ENCODE data around the gene RPS6KA5.

Gene RPS6KA5

DNA sequence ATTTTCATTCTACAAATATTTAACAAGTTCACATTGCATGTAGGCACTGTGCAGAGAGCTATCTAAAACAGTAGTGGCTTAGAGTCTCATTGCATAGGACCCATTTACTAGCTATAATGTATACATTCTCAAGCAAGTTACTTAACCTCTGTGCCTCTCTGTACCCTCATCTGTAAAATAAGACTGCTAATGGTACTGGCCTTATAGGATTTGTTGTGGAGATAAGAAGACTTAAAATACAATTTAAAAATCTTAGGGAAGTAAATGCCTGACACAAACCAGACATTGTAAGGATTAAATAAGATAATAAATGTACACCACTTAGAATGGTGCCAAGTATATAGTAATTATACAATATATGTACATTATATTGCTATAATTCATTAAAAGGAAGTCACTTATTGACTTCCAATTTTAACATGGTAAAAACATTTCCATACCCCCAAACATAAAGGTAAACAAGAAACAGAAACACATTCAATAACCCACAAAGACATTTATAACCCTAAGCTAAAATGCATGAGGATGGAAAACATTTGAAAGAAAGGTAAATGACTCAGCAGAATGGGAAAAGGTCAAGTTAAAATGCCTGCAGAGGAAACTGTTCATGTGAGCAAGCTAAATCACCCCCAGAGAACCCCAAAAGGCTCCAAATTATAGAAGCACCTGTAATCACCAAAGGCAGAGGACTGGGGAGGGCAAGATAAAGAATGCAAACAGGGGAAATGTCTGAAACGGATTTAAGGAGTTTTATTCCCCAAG lies 30.8 kb downstream of the RPS6KA5 start:
- DNase-seq (ENCODE audit: low read depth in 2 of 2, low spot score in 1 of 2) = no peak

DNA sequence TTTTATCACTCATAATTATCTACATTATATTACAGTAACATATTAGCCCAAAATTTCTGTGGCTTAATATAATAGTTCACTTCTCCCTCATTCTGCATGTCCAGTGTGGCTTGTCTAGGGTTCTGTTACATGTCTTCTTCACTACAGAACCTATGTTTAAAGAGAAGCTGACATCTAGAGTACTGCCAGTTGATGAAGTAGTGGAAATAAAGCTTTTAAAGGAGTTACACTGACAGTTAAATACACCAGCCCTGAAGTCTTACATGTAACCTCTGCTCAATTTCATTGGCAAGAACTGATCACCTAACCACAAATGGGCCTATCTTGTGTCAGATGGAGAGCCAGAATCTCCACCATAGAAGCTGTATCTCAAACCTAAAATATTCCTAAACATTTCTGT lies 32.9 kb downstream of the RPS6KA5 start:
- DNase-seq (ENCODE audit: low read depth in 2 of 2, low spot score in 1 of 2) = no peak

DNA sequence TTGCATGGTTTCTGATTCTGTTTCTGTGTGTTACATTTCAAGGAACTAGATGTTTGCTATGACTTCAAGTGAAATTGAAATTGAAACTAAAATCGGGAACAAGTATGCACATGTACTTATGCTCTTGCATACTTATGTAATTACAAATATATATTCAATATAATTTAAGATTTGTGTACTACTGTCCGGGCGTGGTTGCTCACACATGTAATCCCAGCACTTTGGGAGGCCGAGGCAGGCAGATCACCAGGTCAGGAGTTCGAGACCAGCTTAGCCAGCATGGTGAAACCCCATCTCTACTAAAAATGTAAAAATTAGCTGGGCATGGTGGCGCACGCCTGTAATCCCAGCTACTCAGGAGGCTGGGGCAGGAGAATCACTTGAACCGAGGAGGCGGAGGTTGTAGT lies 37.8 kb downstream of the RPS6KA5 start:
- DNase-seq (ENCODE audit: low read depth in 2 of 2, low spot score in 1 of 2) = peak in 1 of 2 donors; percentile 1

DNA sequence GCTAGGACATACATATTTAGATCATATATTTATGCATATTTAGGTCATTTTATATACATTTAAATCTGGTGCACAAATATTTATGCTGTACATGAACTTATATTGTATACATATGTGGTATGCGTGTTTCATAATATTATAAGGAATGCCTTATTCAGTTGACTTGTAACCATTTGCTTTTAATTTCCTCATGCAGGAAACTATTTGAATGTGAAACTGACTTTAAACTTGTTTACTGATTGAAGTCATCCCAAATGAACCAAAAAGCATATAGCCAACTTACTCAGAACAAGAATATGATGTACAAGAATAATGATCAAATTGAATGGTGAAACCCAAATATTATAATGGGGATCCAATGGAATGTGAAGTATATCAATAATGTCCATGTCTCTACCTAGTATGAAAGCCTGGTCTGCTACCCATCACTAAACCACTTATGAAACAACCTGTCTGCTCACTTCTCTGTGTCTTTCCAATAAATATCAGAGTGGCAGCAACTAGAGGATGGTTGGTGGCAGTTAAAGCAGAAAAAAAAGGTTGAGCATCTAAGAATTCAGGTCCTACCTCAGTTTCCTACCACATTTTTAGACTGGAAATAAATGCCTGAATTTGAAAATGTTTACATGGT lies 38.3 kb downstream of the RPS6KA5 start:
- DNase-seq (ENCODE audit: low read depth in 2 of 2, low spot score in 1 of 2) = no peak

DNA sequence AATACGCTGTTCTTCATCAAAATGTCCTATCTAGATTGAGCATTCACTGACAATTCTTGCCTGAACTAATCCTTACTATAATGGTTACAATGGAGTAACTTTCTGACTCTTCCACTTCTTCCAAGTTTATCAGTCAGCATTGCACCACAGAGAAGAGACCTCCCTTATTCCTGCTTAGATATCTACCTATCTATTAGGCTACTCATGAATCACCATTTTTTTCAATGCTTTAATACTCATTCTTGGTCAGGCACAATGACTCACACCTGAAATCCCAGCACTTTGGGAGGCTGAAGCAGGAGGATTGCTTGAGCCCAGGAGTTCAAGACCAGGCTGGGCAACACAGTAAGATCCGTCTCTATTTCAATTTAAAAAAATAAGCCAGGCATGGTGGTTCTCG lies 39.3 kb downstream of the RPS6KA5 start:
- no peak for DNase-seq (ENCODE audit: low read depth in 2 of 2, low spot score in 1 of 2)

DNA sequence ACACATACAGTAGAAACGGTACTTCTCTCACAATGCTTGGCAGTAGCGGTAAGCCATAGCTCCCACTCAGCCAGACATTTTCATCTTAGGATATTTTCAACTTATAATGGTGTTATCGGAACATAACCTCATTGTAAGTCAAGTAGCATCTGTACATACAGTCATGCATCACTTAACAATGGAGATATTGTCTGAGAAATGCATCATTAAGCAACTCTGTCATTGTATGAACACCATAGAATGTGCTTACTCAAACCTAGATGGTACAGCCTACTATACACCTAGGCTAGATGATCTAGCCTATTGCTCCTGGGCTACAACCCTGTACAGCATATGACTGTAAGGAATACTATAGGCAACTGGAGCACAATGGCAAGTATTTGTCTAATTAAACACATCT lies 40.8 kb downstream of the RPS6KA5 start:
- no peak for DNase-seq (ENCODE audit: low read depth in 2 of 2, low spot score in 1 of 2)

DNA sequence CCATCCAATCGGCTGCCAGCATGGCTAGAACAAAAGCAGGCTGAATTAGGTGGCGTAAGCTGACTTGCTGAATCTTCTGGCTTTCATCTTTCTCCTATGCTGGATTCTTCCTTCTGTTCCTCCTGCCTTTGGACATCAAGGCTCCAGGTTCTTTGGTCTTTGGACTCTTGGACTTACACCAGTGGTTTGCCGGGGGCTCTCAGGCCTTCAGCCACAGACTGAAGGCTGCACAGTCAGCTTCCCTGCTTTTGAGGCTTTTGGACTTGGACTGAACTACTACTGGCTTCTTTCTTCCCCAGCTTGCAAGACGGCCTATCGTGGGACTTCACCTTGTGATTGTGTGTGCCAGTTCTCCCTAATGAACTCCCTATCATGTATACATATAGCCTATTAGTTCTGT lies 42.0 kb downstream of the RPS6KA5 start:
- no peak for DNase-seq (ENCODE audit: low read depth in 2 of 2, low spot score in 1 of 2)

DNA sequence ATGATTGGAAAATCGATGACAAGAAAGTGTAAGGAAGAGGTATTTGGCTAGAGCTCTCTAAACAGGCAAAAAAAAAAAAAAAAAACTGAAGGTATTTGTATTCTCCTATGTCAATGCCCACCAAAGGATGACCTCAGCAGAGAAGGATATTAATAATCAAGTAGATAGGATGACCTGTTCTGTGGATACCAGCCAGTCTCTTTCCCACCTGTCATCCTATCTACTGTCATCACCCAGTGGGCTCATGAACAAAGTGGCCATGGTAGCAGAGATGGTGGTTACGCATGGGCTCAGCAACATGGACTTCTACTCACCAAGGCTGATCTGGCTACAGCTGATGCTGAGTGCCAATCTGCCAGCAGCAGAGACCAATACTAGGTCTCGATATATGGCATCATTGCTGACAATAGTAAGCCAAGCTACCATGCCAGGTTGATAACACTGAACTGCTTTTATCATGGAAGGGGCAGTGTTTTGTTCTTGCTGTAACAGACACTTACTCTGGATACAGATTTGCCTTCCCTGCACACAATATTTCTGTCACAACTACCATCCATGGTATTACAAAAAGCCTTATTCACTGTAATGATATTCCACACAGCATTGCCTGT lies 43.5 kb downstream of the RPS6KA5 start:
- DNase-seq (ENCODE audit: low read depth in 2 of 2, low spot score in 1 of 2) = no peak

DNA sequence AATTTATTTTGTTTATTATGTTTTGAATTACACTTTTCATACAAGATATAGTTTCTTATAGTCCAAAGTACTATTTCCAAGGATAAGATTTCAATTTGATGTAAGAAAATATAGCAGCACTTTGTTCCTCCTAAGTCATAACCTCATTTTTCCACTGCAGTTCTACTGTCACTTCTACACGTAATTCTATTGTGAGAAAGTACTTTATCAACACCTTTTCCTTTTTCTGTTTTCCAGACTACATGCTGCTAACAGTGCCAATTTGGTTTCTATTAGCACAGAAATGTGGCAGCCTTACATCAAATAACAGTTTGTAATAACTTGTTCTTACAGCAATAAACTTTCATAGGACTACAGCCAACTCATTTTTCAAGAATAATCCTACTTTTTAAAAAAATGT lies 45.0 kb downstream of the RPS6KA5 start:
- DNase-seq (ENCODE audit: low read depth in 2 of 2, low spot score in 1 of 2) = no peak

DNA sequence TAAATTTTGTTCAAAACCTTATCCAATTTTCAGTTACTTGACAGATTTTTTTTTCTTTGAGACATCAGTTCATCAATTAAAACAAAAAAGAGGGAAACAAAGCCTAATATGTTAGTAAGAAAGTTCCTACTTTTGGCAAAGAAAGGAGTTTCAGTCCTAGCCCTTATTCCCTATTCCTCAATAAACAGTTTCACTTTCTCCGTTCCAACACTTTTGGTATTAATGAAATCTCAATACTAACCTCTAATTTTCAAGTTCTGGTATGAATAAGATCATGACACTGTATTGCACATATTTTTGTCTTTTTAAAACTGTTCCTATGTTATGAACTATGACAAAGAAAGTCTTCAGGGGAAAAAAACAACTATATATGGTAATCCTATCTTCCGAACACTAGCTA lies 48.4 kb downstream of the RPS6KA5 start:
- no peak for DNase-seq (ENCODE audit: low read depth in 2 of 2, low spot score in 1 of 2)

DNA sequence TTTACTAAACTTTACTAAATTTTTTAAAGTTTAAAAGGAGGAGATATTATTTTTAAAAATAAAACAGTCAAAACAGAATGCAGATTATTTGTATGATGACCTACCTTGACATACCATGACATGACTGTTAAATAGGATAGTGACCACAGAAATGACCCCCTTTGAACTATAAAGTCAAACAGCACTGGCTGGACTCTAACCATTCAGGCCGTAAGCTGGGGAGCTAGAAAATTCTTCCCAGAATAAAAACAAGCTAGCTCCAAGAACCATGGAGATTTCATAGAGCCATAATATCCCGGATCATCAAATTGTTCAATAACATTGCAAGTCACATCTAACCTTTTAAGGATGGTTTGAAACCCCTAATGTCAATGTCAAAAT lies 50.3 kb downstream of the RPS6KA5 start:
- DNase-seq (ENCODE audit: low read depth in 2 of 2, low spot score in 1 of 2) = no peak

DNA sequence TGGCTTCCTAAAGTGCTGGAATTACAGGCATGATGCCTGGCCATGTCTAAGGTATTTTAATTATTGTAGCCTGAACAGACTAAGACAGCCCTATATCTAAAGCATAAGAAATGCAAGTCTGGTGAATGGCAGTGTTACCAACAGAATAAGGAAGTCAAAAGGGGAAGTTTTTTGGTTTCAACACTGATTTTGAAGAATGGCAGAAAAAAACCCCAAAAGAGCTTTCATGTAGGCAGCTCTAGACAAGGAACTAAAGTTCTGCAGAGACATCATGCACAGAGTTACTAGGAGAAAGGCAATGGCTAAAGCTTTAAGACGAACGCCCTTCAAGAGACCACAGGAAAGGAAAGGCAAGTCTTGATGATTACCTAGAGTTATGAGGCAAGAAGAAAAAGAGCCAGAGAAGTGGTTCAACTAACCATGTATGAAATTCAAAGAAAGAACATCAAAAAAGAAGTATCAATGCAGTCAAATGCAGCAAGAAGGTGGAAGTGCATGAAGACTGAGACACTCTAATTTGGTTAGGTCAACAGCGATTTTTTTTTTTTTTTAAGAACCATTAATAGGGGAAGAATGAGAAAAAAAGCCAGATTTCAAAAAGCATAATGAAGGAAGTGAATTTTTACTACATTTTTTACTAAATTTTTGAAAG lies 50.8 kb downstream of the RPS6KA5 start:
- DNase-seq (ENCODE audit: low read depth in 2 of 2, low spot score in 1 of 2) = no peak

DNA sequence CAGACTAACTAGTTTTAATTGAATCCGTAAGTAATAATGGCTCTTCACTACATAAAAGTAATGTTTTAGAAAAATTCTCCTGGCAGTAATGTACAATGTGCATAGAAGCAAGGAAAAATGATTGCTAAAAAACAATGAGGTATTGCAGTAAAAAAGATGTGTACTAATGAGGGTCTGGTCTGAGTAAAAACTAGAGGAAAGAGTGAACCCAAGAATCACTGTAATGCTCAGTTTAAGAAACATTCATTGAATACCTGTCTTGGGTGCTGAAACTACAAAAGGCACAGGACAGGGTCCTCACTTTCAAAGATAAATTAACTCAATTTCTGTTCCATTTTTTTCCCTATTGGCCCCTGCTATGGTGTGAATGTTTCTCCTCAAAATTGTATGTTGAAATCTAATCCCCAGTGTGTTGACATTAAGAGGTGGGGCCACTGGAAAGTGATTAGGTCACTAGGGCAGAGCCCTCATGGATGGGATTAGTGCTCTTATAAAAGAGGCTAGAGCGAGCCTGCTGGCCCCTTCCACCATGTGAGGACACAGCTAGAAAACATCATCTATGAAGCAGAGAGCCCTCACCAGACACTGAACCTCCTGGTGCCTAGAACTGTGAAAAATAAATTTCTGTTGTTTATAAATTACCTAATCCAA lies 51.6 kb downstream of the RPS6KA5 start:
- DNase-seq (ENCODE audit: low read depth in 2 of 2, low spot score in 1 of 2) = no peak

DNA sequence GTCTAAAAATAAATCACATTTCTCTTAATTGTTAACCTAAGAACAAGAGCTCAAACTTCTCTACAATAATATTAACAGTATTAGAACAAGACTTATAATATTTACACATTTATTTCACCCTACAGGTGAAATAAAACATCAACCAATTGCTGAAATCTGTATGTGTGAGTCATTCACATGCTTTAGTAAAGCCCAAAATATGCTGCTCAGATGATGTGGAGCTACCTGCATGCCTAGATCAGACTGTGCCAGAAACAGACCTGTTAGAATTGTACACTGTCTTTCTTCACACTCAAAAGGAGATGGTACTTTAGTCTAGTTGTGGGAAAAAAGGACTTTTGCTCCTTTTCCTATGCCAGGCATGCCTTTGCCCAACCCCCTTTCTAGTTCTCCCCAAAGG lies 54.7 kb downstream of the RPS6KA5 start:
- DNase-seq (ENCODE audit: low read depth in 2 of 2, low spot score in 1 of 2) = no peak

DNA sequence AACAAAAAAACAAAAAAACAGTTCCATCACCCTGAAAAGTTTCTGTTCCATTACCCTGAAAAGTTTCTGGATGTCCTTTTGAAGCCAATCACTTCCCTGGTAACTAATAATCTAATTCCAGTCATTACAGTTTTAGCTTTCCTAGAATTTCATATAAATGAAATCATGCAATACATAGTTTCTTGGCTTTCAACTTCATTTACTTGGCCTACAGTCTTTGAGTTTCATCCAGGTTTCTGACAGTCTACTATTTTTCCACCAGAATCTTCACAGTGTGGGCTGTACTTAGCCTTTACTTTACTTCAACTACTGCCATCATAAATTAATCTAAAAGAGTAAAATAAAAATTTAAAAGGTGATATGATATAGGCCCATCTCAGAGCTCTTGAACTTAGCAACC lies 55.5 kb downstream of the RPS6KA5 start:
- DNase-seq (ENCODE audit: low read depth in 2 of 2, low spot score in 1 of 2) = no peak

DNA sequence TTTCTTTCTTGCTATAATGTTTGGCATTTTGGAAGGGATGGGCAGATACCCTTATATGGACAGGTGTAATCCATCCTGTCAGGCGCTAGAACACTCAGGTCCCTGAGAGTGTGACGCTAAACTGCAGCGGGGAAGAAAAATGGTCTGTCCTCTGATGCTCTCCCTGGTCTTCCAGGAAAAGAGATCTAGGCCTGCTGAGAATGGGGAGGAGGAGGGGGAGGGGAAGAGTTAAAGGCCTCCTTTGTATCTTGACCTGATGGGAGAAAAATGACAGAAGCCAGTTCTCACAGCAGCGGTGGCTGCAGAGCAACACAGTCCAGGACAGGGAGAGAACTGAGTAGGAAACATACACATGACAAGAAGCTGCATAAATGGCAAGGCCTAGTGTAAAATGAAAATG lies 61.1 kb downstream of the RPS6KA5 start:
- DNase-seq (ENCODE audit: low read depth in 2 of 2, low spot score in 1 of 2) = no peak

DNA sequence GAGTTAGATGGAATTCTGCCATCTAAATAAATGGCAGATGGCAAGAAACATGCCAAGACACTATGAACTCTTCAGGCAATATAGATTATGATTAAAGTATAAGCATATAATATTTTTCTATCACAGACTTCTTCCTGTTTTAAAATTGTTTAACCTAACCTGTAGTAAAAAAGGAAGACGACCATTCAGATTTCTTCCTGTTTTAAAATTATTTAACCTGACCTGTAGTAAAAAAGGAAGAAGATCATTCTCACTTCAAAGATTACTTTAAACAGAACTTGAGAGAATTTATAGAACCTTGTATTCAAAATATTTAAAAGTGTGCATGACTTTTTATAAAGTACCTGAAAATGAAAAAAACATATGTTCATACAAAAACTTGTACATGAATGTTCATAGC lies 63.5 kb downstream of the RPS6KA5 start:
- DNase-seq (ENCODE audit: low read depth in 2 of 2, low spot score in 1 of 2) = no peak

DNA sequence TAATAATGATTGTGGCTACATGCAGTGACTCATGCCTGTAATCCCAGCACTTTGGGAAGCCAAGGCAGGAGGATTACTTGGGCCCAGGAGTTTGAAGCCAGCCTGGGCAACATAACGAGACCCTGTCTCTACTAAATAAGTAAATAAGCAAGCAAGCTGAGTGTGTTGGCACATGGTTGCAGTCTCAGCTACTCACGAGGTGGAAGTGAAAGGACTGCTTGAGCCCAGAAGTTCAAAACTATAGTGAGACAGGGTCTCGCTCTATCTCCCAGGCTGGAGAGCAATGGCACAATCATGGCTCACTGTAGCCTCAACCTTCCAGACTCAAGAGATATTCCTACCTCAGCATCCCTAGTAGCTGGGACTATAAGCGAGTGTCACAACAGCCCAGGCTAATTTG lies 64.7 kb downstream of the RPS6KA5 start:
- no peak for DNase-seq (ENCODE audit: low read depth in 2 of 2, low spot score in 1 of 2)

DNA sequence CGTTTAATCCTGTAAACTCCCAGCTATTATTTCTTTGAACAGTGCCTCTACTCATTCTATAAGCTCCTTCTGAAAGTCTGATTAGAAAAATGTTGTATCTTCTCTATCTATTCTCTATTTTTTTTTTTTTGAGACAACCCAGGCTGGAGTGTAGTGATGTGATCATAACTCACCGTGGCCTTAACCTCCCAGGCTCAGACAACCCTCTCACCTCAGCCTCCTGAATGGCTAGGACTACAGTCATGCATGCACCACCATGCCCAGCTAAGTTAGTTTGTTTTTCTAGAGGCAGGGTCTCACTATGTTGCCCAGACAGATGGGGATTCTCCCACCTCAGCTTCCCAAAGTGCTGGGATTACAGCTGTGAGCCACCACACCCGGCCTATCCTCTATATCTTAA lies 66.6 kb downstream of the RPS6KA5 start:
- DNase-seq (ENCODE audit: low read depth in 2 of 2, low spot score in 1 of 2) = no peak

DNA sequence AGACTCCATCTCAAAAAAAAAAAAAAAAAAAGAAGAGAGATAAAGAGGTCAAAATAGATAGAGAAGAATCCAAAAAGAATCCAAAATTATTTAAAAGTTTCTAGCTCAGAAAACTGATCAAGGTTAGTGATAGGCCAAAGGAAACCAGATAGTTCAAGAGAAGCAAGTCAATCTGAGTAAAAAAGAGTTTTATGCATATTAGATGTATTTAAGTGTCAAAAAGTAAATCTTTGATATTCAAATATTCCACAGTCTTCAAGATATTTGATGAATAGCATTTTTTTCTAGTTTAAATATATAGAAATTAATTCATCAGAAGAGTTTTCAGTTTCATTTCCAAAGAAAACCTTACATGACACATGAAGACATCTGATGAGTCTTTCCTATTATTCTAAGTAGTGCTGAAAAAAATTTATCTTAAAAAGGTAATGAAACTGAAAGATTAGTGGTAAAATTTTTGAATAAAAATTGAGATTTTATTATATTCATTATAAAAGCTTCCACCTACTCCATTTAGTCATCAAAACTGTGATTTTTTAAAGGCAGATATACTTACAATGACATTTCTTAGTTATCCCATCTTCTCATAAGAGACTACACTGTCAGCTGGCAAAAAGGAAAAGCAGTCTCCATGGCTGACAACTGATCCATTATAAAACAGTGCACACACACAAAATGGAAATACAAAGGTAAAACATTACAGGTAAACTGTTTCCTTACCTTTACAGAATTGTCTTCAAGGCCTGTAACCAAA lies 68.6 kb downstream of the RPS6KA5 start:
- DNase-seq (ENCODE audit: low read depth in 2 of 2, low spot score in 1 of 2) = no peak

DNA sequence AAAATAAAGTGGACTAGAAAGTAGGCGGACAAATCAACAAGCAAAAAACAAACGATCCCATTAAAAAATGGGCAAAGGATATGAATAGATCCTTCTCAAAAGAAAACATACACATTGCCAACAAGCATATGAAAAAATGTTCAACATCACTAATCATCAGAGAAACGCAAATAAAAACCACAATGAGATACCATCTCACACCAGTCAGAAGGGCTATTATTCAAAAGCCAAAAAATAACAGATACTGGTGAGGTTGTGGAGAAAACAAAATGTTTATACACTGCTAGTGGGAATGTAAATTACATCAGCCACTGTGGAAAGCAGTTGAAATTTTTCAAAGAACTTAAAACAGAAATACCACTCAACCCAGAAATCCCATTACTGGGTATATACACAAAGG lies 70.3 kb downstream of the RPS6KA5 start:
- DNase-seq (ENCODE audit: low read depth in 2 of 2, low spot score in 1 of 2) = no peak
